HG03095 (cell line): ENCODE measurements around the gene CCDC170.
A peak's percentile ranks its signal among the peaks of the same experiment; 100 is the strongest.
"Not testable (repeated sequence)": the region's sequence is repeated elsewhere in the genome, so short reads cannot be mapped to it uniquely, and the experiment has no call there.

Source experiments
- ATAC-seq: cut with Tn5 transposase; IDR thresholded peaks from one replicate; pipeline ENCODE4 v1.9.1; 2021; ENCODE audit warnings: moderate library complexity; ENCODE audit not compliant: unreplicated experiment

CCDC170 gene

GRCh38 chr6:151493804-151494234, at the start of gene CCDC170:
TSS of gene CCDC170 (plus strand) at chr6:151494017. CDS start at chr6:151494129, 112 bp downstream.
- no peak for ATAC-seq

- no peak for ATAC-seq
Measured at GRCh38 chr6:151445482-151445881, 48.3 kb upstream of the CCDC170 start.

GRCh38 chr6:151447237-151447636, 46.6 kb upstream of the CCDC170 start:
- no peak for ATAC-seq

- ATAC-seq = no peak
Measured at GRCh38 chr6:151448623-151449022, 45.2 kb upstream of the CCDC170 start.

- not testable (repeated sequence) for ATAC-seq
Measured at GRCh38 chr6:151450928-151451327, 42.9 kb upstream of the CCDC170 start.

GRCh38 chr6:151451417-151451949, 42.3 kb upstream of the CCDC170 start:
- no peak for ATAC-seq

- peak; percentile 98 for ATAC-seq
Measured at GRCh38 chr6:151451950-151452749, 41.7 kb upstream of the CCDC170 start, which contains the start of gene RMND1. TSS of gene RMND1 (minus strand) at chr6:151452126. CDS start at chr6:151445811, 6,315 bp downstream.

- ATAC-seq = no peak
Measured at GRCh38 chr6:151452750-151453427, 40.9 kb upstream of the CCDC170 start.

- ATAC-seq = not testable (repeated sequence)
Measured at GRCh38 chr6:151455751-151456398, 37.9 kb upstream of the CCDC170 start.

GRCh38 chr6:151461673-151462072, 32.1 kb upstream of the CCDC170 start:
- no peak for ATAC-seq

GRCh38 chr6:151464702-151465101, 29.1 kb upstream of the CCDC170 start:
- ATAC-seq = no peak

GRCh38 chr6:151475653-151476523, 17.9 kb upstream of the CCDC170 start:
- peak; percentile 49 for ATAC-seq

- ATAC-seq = no peak
Measured at GRCh38 chr6:151477726-151478125, 16.1 kb upstream of the CCDC170 start.

- ATAC-seq = no peak
Measured at GRCh38 chr6:151478670-151479069, 15.1 kb upstream of the CCDC170 start.

GRCh38 chr6:151481786-151482185, 12.0 kb upstream of the CCDC170 start:
- no peak for ATAC-seq

- peak; percentile 58 for ATAC-seq
Measured at GRCh38 chr6:151482290-151482689, 11.5 kb upstream of the CCDC170 start.

GRCh38 chr6:151483994-151484393, 9.8 kb upstream of the CCDC170 start:
- ATAC-seq = no peak

- no peak for ATAC-seq
Measured at GRCh38 chr6:151488226-151488625, 5.6 kb upstream of the CCDC170 start.

- ATAC-seq = no peak
Measured at GRCh38 chr6:151490996-151491395, 2.8 kb upstream of the CCDC170 start.

- no peak for ATAC-seq
Measured at GRCh38 chr6:151493161-151493803, 535 bp upstream of the CCDC170 start.
